ENCODE data around the gene PNLIPRP1. TPM values are rescaled to one million over a fixed set of nuclear protein-coding genes. Genes with fewer than 3 reads are reported as not detected.
A peak's percentile ranks its signal among the peaks of the same experiment; 100 is the strongest.

The PNLIPRP1 gene
- total and polyA plus RNA-seq, 8 donors = 3,212 to 8,927 (median 4,675) TPM

DNA sequence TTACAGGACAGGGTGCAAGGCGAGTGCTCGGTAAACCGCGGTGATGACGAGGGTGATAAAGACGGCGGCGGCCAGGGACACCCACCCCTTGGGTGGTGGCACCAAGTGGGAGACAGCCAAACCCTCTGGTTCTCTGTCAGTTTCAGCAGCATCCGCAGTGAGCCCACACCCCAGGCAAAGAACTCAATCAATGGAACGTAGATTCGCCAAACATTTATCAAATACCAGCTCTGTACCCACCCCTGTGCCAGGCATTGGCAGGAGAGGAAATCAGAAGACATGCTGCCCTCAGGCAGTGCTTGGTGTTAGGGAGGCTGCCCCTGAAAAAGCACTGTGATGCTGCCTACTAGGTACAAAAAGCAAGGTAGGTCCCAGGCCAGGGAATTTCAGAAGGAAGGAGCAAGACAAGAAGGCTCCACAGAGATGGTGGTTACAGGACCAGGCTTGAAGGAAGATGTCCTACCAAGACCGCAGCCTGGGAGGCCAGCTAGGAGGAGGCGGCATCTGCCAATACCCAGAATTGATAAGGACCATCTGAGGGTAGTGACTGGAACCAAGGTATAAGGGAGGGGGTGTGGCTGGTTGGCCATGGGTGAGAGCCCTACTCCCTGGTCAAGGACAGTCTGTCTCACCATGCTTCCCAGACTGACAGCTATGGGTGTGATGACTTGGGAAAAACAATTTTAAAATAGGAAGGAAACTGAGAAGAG lies 19.8 kb downstream of the PNLIPRP1 start:
- peaks cover 0 to 7% (median 4%) of the 10 kb centered on the region in 3 donors for H3K4me1 ChIP-seq
- ATAC-seq (peak in 3 of 4 donors; percentile 0 to 1 (median 1)), DNase-seq (peak; percentile 54 to 83 (median 61)), FAIRE-seq (no peak)
- peak overlapping the region in 3 of 4 donors; percentile 31 to 78 (median 71) for H3K27ac ChIP-seq
- peak overlapping the region in 1 of 4 donors; percentile 8 for H3K4me3 ChIP-seq
- H3K27me3 ChIP-seq = no peaks in the 10 kb centered on the region
- WGBS, 2 donors = 27 to 46% methylated on average over 13 of the region's 13 CpGs
- TF ChIP-seq, protein P1, sequence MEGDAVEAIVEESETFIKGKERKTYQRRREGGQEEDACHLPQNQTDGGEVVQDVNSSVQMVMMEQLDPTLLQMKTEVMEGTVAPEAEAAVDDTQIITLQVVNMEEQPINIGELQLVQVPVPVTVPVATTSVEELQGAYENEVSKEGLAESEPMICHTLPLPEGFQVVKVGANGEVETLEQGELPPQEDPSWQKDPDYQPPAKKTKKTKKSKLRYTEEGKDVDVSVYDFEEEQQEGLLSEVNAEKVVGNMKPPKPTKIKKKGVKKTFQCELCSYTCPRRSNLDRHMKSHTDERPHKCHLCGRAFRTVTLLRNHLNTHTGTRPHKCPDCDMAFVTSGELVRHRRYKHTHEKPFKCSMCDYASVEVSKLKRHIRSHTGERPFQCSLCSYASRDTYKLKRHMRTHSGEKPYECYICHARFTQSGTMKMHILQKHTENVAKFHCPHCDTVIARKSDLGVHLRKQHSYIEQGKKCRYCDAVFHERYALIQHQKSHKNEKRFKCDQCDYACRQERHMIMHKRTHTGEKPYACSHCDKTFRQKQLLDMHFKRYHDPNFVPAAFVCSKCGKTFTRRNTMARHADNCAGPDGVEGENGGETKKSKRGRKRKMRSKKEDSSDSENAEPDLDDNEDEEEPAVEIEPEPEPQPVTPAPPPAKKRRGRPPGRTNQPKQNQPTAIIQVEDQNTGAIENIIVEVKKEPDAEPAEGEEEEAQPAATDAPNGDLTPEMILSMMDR (IDR thresholded peaks at IDR 0.05) = no peak
- intact Hi-C loops (cut with DNase I) = no loop called here
- no peaks in the 10 kb centered on the region for H3K9me3 ChIP-seq
- no peaks in the 10 kb centered on the region for H3K36me3 ChIP-seq

DNA sequence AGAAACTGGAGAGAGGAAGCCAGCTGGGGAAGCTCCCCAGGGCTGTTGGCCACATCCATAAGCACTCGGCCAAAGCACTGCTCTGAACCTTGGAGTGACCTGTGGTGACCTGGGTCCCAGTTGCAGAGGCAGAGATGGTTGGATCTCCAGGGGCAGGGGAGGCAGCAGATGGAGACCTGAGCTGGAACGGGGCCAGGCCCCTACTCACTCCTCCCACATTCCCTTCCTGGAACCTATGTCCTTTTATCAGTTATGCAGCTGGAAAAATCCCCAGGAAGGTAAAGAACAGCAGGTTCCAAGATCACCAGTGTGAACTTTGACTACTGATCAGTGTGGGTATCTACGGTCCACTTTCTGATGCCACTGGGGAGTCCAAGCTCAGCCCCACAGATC lies 20.4 kb downstream of the PNLIPRP1 start:
- Histone ChIP-seq H3K9me3 (no peaks in the 10 kb centered on the region), H3K4me1 (peaks cover 0 to 7% (median 4%) of the 10 kb centered on the region in 3 donors), H3K4me3 (peak overlapping the region in 2 of 4 donors; percentile 0 to 20), H3K27me3 (no peaks in the 10 kb centered on the region), H3K27ac (peak overlapping the region; percentile 22 to 78 (median 60)), H3K36me3 (no peaks in the 10 kb centered on the region)
- WGBS, 2 donors = 21 to 34% methylated on average over 3 of the region's 3 CpGs
- FAIRE-seq = no peak
- peak; percentile 6 to 19 (median 8) for ATAC-seq
- intact Hi-C loops (cut with DNase I) = no loop called here
- TF ChIP-seq, protein P1 (IDR thresholded peaks at IDR 0.05) = no peak
- DNase-seq = peak; percentile 85 to 94 (median 88)

DNA sequence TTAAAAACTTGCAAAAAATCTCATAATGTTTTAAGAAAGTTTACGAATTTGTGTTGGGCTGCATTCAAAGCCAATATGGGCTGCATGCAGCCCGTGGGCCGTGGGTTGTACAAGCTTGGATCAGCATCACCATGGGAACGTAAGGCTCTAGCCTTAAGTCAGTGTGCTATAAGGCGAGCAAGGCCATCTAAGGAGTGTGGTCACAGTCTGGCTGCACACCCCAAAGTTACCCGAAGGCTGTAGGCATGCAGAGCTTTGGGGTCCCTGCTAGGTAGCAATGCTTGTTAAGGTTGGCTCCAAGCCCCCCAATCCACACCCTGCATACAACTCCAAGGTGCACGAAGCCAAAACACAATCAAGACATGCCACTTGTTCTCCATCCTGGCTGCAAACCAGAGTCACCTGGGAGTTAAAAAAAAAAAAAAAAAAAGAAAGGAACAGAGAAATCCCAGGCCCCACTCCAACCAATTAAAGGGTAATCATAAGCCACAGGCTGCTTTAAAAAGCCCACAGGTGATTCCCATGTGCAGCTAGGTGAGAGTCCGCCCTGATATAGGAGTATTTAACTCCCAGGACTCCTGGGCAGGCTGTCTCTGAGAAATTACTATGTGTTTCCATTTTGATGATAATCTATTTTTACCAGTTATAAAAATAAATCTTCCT lies 21.5 kb downstream of the PNLIPRP1 start:
- intact Hi-C loops (cut with DNase I) = no loop called here
- Histone ChIP-seq H3K9me3 (no peaks in the 10 kb centered on the region), H3K4me1 (peaks cover 0 to 7% (median 4%) of the 10 kb centered on the region in 3 donors), H3K27me3 (no peaks in the 10 kb centered on the region), H3K27ac (peak overlapping the region; percentile 22 to 93 (median 75)), H3K4me3 (peak overlapping the region in 2 of 4 donors; percentile 8 to 20), H3K36me3 (no peaks in the 10 kb centered on the region)
- DNase-seq = peak in 5 of 6 donors; percentile 53 to 78 (median 62)
- no peak for FAIRE-seq
- TF ChIP-seq, protein P1 (IDR thresholded peaks at IDR 0.05) = no peak
- ATAC-seq = peak in 3 of 4 donors; percentile 1 to 9 (median 2)
- 43 to 48% methylated on average over 8 of the region's 8 CpGs for WGBS, 2 donors

DNA sequence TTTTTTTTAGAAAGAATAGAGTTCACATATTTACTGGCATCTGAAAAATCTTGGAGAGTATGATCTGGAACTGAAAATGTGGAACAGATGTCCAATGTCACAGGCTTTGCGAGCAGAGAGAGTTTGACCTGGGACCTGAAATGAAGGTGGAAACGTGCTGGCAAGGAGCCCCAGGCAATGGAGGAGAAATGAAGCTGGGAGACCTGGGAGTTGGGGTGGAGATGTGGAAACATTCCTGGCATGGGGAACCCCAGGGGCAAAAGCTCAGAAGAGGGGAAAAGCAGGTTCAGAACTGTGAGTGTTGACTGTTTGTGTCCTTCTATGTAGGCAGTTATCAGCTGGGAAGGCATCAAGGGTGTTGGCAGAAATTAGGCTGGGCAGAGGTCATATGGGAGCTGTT lies 22.7 kb downstream of the PNLIPRP1 start:
- H3K4me1 ChIP-seq = peaks cover 0 to 19% (median 4%) of the 10 kb centered on the region in 3 donors
- ATAC-seq (peak; percentile 1 to 9 (median 2)), DNase-seq (peak; percentile 69 to 89 (median 83)), FAIRE-seq (no peak)
- H3K27ac ChIP-seq = peak overlapping the region; percentile 38 to 93 (median 75)
- TF ChIP-seq, protein P1 (IDR thresholded peaks at IDR 0.05) = no peak
- intact Hi-C loops (cut with DNase I) = no loop called here
- no peaks in the 10 kb centered on the region for H3K27me3 ChIP-seq
- no peaks in the 10 kb centered on the region for H3K36me3 ChIP-seq
- WGBS, 2 donors = 25 to 39% methylated on average over 2 of the region's 2 CpGs
- peak overlapping the region in 1 of 4 donors; percentile 8 for H3K4me3 ChIP-seq
- no peaks in the 10 kb centered on the region for H3K9me3 ChIP-seq
